Non-pigmented ciliary epithelial cell (primary cell): ENCODE data around the gene BICRAL.
"Not testable (repeated sequence)": the region's sequence is repeated elsewhere in the genome, so short reads cannot be mapped to it uniquely, and the experiment has no call there.

Experiments used
- DNase-seq: peaks from one replicate; pipeline ENCODE4 v3.0.0-alpha.2; 2010; ENCODE audit warnings: low read depth

Gene BICRAL

DNA sequence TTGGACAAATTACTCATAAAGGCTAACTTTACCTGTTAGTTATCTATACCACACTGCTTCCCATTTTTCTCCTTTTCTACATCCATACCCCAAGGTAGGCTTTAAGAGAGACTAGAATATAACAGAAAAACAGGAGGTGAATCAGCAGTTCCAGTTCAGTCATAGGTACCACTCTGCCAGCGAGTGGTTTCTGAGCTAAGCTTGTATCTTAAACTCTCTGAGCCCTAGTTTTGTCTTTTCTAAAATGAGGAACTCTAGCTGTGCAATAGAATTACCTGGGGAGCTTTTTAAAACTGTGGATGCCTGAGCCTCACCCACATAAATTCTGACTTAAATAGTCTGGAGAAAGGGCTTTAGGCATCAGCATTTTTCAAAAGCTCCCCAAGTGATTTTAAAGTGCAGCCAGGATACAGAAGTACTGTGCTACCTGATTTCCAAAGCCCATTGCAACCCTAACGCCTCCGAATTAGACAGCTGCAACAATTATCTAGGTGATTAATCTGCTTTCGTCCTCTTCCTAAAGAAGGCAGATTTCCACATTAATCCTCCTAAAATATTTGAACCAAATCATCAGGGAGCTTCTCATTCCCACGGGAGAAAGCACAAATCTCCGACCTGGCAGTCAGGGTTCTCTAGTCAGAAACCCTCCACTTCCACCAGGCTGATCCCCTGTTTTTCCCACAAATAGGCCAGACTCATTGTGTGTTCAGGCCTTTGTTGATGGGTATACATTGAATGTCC lies 60.2 kb downstream of the BICRAL start:
- no peak for DNase-seq

DNA sequence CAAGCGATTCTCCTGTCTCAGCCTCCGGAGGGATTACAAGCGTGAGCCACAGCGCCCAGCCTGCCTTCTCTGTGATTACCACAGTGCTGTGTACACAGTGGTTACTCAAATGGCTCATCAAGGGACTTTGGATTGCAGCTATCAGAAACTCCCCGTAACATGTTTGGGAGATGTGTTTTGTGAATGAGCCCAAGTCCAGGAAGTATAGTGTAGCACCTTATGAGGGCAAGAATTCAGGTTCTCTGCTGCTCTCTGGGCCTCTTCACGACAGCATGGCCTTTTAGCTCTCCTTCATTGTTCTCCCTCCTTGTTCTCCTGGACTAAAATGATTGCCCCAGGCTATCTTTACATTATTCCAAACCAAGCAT lies 63.5 kb downstream of the BICRAL start:
- DNase-seq = no peak

DNA sequence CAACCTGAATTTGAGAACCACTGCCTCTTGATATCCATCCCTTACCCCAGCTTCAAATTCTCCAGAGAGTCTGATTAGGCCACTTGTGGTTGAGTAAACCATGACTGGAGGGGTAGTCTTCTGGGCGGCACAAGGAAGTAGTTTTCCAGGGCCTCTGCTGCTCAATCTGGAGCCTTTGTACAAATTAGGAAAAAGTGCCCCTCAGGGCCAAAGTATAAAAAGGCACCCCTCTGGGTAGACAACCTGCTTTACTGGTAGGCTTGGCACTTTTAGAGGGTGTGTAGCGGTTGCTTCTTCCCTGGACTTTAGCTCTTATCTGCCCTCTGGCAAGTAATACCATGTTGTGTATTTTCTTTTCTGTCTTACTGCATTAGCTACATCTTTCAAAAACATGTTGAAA lies 64.7 kb downstream of the BICRAL start:
- no peak for DNase-seq

DNA sequence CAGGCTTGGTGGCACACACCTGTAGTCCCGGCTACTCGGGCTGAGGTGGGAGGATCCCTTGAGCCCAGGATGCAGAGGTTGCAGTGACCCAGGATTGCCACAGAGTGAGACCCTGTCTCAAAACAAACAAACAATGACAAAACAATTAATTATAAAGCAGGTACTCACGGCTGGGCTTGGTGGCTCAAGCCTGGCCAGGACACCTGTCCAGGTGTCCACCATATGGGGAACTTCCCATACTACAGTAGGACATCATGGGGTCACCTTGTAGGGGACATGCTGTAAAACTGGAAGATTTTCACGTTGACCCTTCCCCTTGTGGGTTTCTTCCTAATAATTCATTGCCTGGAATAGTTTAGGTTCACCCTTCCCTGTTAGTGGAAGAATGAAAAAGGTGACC lies 66.8 kb downstream of the BICRAL start:
- no peak for DNase-seq

DNA sequence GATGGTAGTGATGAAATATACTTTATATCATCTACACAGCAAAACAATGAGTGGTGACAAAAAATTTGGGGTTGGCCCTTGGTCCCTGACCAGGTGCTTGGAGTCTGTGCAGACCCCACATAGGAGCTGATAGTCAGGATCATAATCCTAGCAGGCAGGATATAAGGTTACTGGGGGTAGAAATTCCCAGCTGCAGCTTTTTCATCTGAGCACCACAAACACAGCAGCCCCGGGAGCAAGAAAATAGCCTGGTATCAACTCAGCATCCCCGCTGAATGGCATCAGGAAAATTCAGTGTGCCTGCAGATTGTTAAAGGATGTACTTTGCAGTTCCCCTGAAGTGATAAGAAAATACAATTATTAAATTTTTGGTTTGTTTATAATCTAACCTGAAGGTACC lies 69.7 kb downstream of the BICRAL start:
- DNase-seq = no peak

DNA sequence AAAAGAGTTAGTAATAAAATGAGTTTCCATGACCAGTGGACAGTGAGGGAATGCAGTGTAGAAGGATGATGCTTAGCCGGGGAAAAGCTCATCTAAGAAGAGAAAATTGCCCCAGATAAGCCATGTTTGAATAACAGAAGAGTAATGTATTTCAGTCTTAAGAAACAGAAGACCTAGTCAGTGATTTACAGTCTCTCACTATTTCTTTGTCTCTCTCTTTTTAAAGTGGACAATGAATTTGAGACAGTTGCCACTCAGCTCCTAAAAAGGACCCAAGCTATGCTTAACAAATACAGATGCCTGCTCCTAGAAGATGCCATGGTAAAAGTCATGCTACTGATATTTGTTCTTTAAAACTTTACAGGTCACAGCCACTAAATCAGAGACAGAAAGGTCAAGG lies 78.2 kb downstream of the BICRAL start:
- no peak for DNase-seq

DNA sequence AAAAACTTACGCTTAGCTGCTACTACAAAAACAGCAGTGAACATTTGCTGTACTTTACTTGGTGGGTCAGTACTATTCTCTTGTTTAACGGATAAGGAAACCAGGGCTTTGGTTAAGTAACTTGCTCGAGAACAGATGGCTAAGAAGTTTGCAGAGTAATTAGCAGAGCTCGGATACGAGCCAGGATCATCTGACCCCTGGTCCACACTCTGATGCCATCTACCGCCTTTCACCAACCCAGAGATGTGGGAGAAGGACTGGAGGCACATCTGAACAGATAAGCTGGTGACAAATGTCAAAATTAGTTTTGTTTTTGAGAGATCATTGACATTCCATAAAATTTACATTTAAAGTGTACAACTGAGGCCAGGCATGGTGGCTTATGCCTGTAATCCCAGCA lies 78.6 kb downstream of the BICRAL start:
- no peak for DNase-seq

DNA sequence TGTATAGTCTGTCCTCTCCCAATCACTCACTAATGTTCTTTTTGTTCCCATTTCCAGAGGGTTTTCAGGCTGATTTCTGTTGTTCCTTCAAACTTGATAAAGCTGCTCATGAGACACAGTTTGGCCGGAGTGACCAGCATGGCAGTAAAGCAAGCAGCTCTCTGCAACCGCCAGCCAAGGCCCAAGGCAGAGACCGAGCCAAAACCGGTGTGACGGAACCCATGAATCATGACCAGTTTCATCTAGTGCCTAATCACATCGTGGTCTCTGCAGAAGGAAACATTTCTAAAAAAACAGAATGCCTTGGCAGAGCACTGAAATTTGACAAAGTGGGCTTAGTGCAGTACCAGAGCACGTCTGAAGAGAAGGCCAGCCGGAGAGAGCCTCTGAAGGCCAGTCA lies 82.8 kb downstream of the BICRAL start:
- no peak for DNase-seq

DNA sequence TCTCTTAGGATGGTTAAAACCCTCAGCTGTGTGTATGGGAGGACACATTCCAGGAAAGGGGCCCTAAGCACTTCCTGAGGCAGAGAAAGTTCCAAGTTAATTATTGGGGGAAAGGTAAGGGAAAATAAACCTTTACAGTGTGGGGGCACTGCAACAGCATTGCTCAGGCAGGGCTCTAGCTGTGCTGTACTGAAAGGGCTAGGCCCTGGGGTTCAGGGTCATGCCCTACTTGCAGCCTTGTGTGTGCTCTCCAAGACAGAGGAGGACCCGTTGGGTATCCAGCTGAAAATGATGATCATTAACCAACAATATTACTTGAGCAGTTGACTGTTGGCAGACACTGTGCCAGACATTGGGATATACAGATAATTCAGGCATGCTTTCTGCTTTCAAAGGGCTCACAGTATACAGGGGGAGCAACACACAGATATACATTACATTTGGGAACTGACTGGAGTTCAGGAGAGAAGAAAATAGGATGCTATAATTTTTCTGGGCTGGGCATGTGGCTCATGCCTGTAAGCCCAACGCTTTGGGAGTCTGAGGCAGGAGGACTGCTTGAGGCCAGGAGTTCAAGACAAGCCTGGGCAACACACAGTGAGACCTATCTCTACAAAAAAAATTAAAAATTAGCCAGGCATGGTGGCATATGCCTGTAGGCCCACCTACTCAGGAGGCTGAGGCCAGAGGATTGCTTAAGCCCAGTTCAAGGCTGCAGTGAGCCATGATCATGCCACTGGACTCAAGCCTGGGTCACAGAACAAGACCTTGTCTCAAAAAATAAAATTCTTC lies 88.5 kb downstream of the BICRAL start:
- no peak for DNase-seq

DNA sequence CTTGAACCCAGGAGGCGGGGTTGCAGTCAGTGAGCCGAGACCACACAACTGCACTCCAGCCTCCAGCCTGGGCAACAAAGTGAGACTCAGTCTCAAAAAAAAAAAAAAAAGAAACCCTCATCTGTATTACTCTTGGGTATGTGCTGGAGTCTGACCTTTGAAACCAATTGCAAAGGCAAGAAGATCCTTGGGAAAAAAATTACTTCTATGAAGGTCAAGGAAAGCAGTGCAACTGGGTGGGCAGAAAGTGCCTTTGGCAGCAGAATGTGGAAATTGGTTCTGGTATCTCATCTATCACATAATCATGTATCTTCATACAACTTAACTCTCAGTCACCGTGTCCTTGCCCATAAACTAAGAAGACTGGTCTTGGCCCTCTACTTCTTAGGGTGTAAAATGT lies 89.9 kb downstream of the BICRAL start:
- DNase-seq = no peak

DNA sequence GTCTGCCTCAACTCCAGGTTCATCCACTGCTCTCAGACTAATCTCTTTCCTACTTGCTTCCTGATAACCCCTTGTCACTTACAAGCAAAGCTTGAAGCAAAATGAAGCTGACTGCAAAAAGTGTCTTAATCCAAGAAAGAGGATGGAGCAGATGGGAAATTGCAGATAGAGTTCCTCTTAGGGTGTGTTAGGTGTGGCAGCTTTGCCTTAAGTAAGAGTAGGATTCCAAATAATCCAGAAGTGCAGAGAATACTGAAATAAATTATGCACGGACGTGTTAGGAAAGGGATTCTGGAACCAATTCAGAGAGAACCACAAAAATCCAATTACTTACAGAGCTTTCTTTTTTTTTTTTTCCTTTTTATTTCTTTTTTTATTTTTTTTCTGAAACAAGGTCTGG lies 91.5 kb downstream of the BICRAL start:
- DNase-seq = no peak

DNA sequence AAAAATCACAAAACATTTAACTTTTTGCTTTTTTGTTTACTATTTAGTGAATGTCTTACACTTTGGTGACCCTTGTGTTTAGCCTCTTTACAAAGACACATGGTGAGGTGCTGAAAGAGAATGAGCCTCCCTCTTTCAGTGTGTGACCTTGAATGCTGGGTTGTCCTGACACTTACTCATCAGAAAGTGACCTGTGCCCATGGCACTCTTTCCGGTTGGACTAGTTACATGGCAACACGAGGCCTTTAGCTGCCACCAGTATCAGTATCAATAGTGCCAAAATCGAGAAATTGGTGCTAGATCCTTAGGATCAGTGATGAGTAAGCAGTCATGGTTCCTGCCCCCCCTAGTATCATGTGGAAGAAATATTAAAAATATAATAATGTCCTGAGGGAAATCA lies 95.8 kb downstream of the BICRAL start:
- no peak for DNase-seq

DNA sequence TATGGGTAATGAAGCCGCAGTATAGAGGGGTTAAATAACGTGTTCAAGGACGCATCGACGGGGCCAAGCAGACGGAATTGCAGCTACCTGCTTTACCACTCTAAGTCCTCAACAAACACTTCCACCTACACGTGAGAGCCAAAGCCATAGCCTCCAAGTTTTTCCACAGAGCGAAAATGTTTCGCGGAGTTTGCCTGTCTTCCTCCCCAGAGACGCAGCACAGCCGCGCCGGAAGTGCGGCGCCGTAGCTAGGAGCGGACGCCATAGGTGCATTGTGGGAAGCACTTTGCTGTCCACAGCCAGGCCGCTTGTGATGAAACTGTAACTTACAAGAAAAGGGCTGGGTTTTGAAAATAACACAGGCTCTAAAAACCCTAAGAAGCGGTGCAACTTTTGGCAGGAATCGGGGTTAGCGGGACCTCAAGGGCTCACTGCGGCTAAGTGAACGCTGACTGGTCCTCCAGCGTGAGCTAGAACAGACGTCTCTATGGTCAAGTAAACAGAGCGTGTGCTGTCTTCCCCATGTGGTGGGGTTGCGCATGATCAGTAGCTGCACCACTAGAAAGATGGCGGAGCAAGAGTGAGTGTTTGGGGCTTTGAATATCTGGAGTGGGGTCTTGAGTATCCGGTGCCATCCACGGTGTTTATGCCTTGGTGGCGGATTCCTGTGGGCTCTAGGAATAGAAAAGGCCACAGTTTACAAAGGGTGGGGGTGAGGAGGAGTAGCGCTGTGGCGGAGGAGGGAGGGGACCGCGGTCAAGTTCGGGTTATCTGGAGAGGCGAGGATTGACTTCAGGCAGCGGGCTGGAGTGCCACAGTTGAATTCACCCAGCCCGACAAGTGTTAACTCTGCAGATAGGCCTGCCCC lies 97.8 kb downstream of the BICRAL start, which contains the start of gene RPL7L1:
TSS of gene RPL7L1 (plus strand) at position 245 of the 868 bp plus-strand sequence. CDS start at position 540, 295 bp downstream.
- no peak for DNase-seq

DNA sequence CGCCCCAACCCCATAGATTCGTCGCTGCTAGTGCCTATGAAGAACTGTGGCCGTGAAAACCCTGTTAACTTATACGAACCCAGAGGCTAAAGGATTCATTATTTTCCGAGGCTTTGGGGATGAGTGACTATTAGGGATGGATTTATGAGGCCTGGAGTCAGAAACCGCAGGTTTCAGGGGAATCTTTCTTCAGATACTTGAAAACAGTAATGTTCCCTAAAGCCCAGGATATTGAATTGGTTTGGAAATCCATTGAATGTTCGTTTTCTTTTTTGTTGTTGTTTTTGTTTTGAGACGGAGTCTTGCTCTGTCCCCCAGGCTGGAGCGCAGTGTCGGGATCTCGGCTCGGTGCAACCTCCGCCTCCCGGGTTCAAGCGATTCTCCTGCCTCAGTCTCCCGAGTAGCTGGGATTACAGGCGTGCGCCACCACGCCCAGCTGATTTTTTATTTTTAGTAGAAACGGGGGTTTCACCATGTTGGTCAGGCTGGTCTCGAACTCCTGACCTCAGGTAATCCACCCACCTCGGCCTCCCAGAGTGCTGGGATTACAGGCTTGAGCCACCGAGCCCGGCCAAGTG lies 98.5 kb downstream of the BICRAL start:
- DNase-seq = not testable (repeated sequence)

DNA sequence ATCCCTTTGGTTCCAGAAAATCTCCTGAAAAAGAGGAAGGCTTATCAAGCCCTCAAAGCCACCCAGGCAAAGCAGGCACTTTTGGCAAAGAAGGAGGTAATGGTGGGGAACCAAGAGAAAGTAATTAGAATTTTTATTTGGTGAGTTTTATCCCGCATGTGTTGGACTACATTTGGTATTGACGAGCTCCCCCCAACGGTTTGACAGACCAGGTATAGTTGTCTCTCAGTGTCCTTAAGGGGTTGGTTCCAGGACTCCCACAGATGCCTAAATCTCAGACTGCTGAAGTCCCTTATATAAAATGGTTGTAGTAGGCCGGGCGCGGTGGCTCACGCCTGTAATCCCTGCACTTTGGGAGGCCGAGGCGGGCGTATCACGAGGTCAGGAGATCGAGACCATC lies 99.0 kb downstream of the BICRAL start:
- not testable (repeated sequence) for DNase-seq

DNA sequence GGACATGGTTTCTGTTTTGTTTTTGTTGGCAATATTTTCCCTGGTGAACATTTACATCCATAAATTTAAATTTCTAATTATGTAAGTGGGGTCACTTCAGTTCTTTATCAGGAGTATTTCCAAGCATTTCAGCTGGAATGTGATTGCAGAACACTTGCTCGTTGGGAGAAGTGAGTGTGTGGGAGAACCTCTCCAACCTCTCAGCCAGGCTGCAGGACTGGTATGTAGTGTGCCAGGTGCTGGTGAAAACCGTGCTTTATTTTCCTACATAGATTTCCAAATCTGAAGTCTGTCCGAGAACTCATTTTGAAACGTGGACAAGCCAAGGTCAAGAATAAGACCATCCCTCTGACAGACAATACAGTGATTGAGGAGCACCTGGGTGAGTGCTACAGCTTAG lies 103.8 kb downstream of the BICRAL start:
- no peak for DNase-seq

DNA sequence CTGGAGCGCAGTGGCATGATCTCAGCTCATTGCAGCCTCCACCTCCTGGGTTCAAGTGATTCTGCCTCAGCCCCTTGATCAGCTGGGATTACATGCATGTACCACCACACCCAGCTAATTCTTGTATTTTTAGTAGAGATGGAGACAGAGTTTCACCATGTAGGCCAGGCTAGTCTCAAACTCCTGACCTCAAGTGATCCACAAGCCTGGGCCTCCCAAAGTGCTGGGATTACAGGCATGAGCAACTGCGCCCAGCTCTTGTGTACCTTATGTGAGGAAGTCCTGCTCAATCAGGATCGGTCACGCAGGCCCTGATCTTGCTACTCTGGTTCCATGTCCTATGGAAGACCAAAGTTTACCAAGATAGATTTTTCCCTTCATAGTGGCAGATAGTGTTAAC lies 106.3 kb downstream of the BICRAL start:
- DNase-seq = not testable (repeated sequence)

DNA sequence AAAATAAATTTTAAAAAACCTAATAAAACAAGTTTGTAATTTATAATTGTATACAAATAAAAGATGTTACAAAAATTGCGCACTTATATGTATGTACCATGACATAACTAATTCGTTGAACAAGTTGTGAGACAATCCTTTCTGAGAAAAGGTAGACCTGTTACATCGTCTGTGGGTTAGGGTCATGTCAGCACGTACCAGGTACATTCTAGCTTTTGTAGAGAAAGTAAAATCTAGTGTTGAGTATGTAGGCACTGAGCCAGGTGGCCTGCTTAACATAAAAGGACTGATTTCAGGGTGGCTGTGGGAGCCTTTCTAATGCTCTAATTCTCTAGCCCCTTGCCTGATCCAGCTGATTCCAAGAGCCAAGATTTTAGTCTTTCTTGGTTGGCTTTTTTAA lies 108.0 kb downstream of the BICRAL start:
- DNase-seq = no peak

DNA sequence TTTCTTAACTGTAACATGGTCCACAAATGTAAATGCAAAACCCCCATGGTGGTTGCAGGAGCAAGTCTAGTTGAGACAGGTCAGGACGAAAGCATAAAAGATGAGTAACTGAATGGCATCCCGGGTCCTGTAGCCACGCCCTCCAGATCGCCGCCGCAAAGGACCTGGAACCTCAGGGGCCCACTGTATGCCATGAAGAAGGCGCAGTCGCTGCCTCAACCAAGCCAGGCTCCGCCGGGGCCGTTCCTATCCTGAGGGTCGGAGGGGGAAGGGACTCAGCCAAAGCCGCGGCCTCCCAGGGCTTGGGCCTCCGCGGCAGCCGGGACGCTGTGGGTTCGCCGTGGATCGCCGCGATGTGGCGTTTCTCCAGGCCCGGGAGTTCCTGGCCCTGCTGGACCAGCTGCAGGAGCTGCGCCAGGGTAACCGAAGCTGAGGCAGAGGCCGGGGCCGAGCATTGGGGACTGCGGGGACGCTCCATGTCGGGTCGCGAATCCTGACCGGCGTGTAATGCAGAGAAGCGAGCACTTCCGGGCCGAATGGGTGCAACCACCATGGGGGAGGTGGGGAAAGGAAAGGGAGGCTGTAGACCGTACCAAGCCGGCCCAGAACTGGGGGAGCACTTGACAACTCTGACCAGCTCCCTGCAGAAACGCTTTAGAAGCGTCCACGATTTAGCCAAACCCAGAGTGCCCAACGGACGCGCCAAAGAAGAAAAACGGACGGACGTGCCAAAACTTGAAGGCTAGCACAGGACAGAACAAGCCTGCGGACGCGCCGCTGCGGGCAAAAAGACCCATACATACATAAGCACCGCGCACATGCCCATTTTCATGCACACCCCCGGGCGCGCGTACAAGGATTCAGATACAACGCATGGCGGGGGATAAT lies 108.7 kb downstream of the BICRAL start:
- peak; percentile 83 for DNase-seq

DNA sequence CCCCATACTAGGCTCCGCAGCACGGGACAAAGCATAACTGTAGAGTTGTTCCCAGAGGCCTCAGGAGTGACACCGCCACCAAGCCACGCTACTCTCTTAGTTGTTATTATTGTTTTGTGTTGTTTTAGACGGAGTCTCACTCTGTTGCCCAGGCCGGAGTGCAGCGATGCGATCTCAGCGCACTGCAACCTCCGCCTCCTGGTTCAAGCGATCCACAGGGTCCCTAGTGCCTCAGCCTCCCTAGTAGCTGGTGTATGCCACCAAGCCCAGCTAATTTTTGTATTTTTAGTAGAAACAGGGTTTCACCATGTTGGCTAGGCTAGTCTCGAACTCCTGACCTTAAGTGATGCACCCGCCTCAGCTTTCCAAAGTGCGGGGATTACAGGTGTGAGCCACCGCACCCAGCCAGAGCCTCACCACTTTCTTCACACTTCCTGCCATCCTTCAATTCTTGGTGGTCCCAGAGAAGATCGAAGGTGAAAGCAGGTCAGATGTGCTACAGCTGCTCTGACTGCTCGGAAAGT lies 109.4 kb downstream of the BICRAL start:
- no peak for DNase-seq
